MM.1S (cell line): ENCODE data around the gene GSTA1.
"Not testable (repeated sequence)": the region's sequence is repeated elsewhere in the genome, so short reads cannot be mapped to it uniquely, and the experiment has no call there.

Experiments used
- CTCF ChIP-seq: fragments of 300-600 bp; sonication (generic); IDR thresholded peaks from 2 replicates; pipeline ENCODE4 v1.5.1; 2016; ENCODE audit warnings: antibody characterized with exemption, low read length, mixed read lengths
- EZH2 ChIP-seq: fragments of 300-600 bp; sonication (generic); optimal IDR thresholded peaks from 2 replicates; pipeline ENCODE3; 2017; ENCODE audit warnings: low read depth, mild to moderate bottlenecking, antibody characterized with exemption, low read length, mixed read lengths
- EZH2phosphoT487 ChIP-seq: fragments of 300-600 bp; sonication (generic); IDR thresholded peaks from 2 replicates; pipeline ENCODE4 v1.6.1; 2018; ENCODE audit warnings: antibody characterized with exemption, low read length

DNA sequence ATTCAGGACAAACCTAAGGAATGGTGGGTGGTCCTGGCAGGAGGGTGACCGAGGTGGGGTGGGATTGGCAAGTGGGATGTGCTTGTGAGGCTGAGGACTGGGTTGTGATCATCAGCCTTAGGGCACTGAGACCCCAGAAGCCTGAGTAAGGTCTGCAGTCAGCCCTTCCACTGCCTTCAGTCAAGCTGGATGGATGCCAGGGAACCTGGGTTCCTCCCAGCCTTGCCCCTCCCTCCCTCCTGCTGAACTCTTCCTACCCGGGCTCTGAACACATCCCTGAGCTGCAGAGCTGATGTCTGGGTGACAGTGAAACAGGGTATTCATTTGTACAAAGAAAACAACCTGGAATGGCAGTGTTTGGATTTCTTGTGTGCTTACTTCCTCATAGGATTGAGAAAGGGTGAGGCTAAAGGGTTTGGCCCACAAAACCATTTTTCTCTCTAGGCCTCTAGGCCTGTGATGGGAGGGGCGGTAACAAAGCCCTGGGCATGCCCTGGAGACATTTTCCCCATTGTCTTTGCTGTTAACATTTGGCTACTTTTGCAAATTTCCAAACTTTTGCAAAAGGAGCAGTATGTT lies 20.8 kb downstream of the GSTA1 start:
- not testable (repeated sequence) for TF ChIP-seq EZH2, CTCF, EZH2phosphoT487
